ENCODE results near the gene CFAP210.
"Not testable (repeated sequence)": the region's sequence is repeated elsewhere in the genome, so short reads cannot be mapped to it uniquely, and the experiment has no call there.

CFAP210 gene

GRCh38 chr2:169670937-169671336 is 23.3 kb downstream of the CFAP210 start:
- no peak for DNase-seq

DNA sequence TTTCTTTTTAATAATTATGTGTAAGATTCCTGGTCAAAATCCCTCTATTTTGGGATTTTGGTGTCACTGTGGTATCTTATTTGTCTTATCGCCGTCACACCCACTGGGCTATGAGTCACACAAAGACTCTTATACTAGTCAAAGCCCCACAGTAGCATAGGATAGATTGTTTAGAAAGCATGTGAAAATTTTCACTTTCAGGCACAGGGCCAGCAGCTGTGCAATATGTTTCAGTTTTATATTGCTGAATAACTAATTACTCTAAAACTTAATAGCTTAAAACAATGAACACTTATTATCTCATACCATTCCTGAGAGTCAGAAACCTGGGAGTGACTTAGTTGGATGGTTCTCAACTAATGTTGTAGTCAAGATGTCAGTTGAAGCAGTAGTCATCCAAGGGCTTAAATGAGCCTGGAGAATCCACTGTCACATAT is 24.0 kb downstream of the CFAP210 start:
- DNase-seq: no peak

DNA sequence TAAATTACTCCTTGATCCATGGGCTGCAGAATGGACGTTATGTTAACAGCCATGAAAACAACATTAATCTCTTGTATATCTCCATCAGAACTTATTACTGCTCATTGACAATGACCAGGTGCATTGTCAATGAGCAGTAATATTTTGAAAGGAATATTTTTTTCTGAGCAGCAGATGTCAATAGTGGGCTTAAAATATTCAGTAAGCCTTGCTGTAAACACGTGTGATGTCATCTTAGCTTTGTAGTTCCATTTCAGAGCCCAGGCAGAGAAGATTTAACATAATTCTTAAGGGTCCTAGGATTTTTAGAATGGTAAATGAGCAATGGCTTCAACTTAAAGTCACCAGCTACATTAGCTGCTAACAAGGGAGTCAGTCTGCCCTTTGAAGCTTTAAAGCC is 26.6 kb downstream of the CFAP210 start:
- DNase-seq: no peak

GRCh38 chr2:169664978-169665930 is 29.0 kb downstream of the CFAP210 start:
- peak; percentile 61 for DNase-seq

DNA sequence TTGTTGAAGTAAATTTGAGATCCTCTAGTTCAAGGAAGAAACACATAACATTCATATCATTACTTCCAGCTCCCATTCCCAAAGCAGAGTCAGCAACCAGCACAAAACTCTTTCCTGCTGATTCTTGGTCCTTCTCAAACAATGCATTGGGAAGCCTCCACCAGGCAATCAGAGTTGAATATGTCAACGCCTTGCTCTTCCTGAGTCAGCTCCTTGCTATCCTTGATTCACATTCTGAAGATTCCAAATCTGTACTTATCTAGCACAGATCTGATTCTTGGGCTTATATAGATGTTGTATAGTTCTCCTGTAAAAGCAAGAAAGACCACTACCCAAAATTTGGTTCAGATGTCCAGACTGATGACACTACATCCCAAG is 29.6 kb downstream of the CFAP210 start:
- DNase-seq: no peak

DNA sequence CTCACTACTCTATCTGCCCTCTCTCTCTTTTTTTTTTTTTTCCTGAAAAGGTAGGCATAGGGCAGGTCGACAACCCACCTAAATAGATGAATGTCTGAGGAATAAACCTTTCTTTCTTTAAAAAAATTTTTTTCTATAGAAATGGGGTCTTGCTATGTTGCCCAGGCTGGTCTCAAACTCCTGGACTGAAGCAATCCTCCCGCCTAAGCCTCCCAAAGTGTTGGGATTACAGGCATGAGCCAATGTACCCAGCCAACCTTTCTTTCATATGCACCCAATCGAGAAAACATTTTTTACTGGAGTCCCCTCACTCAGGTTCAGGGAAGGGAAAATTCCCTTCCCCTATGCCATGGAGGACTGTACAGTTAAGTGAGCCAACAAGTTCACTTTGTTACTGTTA is 31.0 kb downstream of the CFAP210 start:
- DNase-seq: no peak

DNA sequence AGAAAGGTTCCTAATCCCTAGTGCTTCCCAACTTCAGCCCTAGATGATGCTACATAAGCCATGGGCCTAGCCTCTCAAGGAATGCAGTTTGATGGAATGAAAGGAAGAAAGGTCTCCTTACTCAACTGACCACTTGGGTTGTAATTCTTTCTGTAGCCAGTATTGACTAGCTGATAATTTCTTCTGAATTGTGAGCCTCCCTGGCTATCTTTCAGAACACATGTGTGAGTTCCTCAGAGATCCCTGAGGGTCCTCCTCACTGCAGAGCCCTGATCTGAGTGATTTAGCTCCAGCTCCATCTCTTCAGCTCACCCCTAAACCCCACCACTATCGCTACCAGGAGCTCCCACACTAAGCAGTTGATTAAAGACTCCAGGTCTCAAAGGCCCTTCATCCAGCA is 31.5 kb downstream of the CFAP210 start:
- no peak for DNase-seq

GRCh38 chr2:169661265-169661664 is 32.9 kb downstream of the CFAP210 start:
- DNase-seq: no peak

GRCh38 chr2:169659320-169659719 is 34.9 kb downstream of the CFAP210 start:
- DNase-seq: peak; percentile 67

DNA sequence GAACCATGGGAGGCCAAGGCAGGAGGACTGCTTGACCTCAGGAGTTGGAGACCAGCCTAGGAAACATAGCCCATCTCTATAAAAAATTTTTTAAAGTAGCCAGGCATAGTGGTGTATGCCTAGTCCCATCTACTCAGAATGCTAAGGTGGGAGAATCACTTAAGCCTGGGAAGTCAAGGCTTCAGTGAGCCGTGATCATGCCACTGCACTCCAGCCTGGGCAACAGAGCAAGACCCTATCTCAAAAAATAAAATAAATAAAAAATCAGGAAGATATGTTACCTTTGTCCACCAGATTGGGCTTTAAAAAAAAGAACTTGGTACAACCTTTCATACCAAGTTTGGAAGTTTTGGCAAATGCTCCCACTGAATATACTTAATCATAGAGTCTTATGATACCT is 35.3 kb downstream of the CFAP210 start:
- no peak for DNase-seq

DNA sequence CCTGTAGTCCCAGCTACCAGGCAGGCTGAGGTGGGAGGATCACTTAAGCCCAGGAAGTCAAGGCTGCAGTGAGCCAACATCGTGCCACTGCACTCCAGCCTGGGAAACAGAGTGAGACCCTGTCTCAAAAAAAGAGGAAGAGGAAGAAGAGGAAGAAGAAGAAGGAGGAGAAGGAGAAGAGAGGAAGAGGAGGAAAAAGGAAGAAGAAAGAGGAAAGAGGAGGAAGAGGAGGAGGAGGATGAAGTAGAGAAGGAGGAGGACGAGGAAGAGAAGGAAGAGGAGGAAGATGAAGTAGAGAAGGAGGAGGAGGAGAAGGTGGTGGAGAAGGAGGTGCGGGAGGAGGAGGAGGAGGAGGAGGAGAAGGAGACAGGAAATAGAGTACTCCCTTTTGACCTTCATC is 38.0 kb downstream of the CFAP210 start:
- DNase-seq: no peak

- no peak for DNase-seq
Measured at GRCh38 chr2:169653636-169654035, 40.6 kb downstream of the CFAP210 start.

DNA sequence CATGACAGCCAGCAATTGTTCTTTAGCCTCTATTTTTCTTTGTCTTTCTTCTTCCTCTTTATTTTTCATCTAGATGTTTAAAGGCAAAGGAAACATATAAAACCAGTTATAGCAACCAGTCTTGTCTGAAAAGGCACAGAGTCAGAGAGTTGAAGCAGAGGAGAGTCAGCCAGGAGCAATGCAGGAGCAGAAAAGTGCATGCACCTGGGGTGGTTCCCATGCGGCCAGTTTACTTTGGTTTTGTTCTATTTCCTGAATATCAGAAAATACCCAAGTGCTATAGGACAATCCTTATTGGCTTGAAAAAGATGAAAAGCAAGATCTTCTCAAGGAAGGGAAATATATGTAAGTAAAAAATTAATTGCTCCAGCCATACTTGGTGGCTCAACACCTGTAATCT is 44.9 kb downstream of the CFAP210 start:
- no peak for DNase-seq

- no peak for DNase-seq
Measured at GRCh38 chr2:169647496-169647895, 46.7 kb downstream of the CFAP210 start.

GRCh38 chr2:169644173-169644572 is 50.0 kb downstream of the CFAP210 start:
- no peak for DNase-seq

GRCh38 chr2:169641464-169641863 is 52.7 kb downstream of the CFAP210 start:
- DNase-seq: no peak

DNA sequence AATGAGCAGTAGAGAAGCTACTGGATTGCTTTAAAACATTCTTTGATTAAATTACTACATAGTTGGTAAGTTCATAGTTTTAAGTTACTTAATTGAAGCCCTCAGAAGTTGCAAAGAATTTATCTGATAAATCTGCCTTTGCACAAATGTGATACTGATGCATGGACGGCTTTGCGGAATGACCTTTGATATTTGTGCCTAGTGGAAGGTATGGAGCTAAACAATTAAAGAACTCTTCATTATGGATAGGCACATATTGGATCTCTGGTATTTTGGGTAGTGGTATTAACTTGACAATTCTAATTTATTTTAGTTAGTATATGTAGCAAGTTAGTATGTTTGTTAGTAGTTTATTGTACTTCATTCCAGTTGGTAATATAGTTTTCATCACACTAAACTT is 54.1 kb downstream of the CFAP210 start:
- DNase-seq: no peak

DNA sequence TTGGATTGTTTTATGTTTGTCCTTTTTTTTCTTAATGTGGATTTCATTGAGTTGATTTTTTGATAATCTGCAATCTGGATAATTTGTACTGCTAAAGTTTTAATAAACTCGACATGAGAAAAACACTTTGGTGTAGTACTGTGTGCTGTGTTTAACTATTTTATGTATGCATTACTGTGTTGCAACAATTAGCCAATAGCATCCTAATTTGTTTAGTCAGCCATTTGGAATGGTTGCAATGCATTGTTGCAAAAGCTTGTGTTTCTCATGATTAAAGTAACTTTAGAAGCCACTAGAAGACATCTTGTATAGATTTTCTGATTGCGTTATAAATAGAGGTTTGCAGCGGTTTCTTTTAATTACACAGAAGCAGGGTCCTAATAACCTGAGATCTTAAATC is 56.6 kb downstream of the CFAP210 start:
- DNase-seq: no peak

- DNase-seq: no peak
Measured at GRCh38 chr2:169636440-169637097, 57.6 kb downstream of the CFAP210 start.

DNA sequence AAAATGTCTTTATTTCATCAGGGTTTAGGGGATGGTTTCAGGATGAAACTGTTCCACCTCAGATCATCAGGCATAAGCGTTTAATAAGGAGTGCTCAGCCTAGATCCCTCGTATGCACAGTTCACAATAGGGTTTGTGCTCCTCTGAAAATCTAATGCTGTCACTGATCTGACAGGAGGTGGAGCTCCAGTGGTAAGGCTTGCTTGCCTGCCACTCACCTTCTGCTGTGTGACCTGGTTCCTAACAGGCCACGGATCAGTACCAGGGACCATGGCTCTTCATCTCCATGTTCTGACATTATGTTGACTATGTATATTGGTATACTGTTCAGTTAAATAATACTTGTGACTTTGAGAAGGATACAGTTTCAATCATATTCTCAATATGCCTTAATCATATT is 68.4 kb downstream of the CFAP210 start:
- DNase-seq: no peak

- DNase-seq: no peak
Measured at GRCh38 chr2:169623235-169623634, 71.0 kb downstream of the CFAP210 start.

GRCh38 chr2:169620509-169620908 is 73.7 kb downstream of the CFAP210 start:
- no peak for DNase-seq

GRCh38 chr2:169619946-169620345 is 74.3 kb downstream of the CFAP210 start:
- DNase-seq: no peak

GRCh38 chr2:169615982-169616381 is 78.2 kb downstream of the CFAP210 start:
- DNase-seq: not testable (repeated sequence)
